Measurements from ENCODE around the gene RBBP4.
A peak's percentile ranks its signal among the peaks of the same experiment; 100 is the strongest.
"Not testable (repeated sequence)": the region's sequence is repeated elsewhere in the genome, so short reads cannot be mapped to it uniquely, and the experiment has no call there.

Gene RBBP4

GRCh38 chr1:32639489-32640075 is 11.4 kb upstream of the RBBP4 start:
- no peak for DNase-seq (ENCODE audit: low read depth in 1 of 2, low spot score in 1 of 2)

- DNase-seq (ENCODE audit: low read depth in 1 of 2, low spot score in 1 of 2) = not testable (repeated sequence)
Observed at GRCh38 chr1:32642292-32642827, 8.6 kb upstream of the RBBP4 start.

GRCh38 chr1:32644426-32644825 is 6.6 kb upstream of the RBBP4 start:
- no peak for DNase-seq (ENCODE audit: low read depth in 1 of 2, low spot score in 1 of 2)

GRCh38 chr1:32647308-32648134 is 3.5 kb upstream of the RBBP4 start:
- no peak for DNase-seq (ENCODE audit: low read depth in 1 of 2, low spot score in 1 of 2)

GRCh38 chr1:32650248-32650751 is 708 bp upstream of the RBBP4 start, which contains the start of gene ZBTB8OS:
ZBTB8OS (minus strand) TSS chr1:32650550; CDS start chr1:32650529, 21 bp downstream.
- peak; percentile 75 to 76 for DNase-seq (ENCODE audit: low read depth in 1 of 2, low spot score in 1 of 2)

- DNase-seq (ENCODE audit: low read depth in 1 of 2, low spot score in 1 of 2) = no peak
Observed at GRCh38 chr1:32651461-32652073, 559 bp downstream of the RBBP4 start.

GRCh38 chr1:32652244-32652962 is 1.4 kb downstream of the RBBP4 start:
- DNase-seq (ENCODE audit: low read depth in 1 of 2, low spot score in 1 of 2) = no peak

GRCh38 chr1:32659581-32659980 is 8.6 kb downstream of the RBBP4 start:
- no peak for DNase-seq (ENCODE audit: low read depth in 1 of 2, low spot score in 1 of 2)

- DNase-seq (ENCODE audit: low read depth in 1 of 2, low spot score in 1 of 2) = no peak
Observed at GRCh38 chr1:32665915-32666314, 14.9 kb downstream of the RBBP4 start.

GRCh38 chr1:32666901-32667566 is 16.0 kb downstream of the RBBP4 start:
- no peak for DNase-seq (ENCODE audit: low read depth in 1 of 2, low spot score in 1 of 2)

- DNase-seq (ENCODE audit: low read depth in 1 of 2, low spot score in 1 of 2) = not testable (repeated sequence)
Observed at GRCh38 chr1:32668716-32669115, 17.7 kb downstream of the RBBP4 start.

GRCh38 chr1:32676945-32677344 is 25.9 kb downstream of the RBBP4 start:
- no peak for DNase-seq (ENCODE audit: low read depth in 1 of 2, low spot score in 1 of 2)

- not testable (repeated sequence) for DNase-seq (ENCODE audit: low read depth in 1 of 2, low spot score in 1 of 2)
Observed at GRCh38 chr1:32679993-32680392, 29.0 kb downstream of the RBBP4 start.

- no peak for DNase-seq (ENCODE audit: low read depth in 1 of 2, low spot score in 1 of 2)
Observed at GRCh38 chr1:32680642-32681041, 29.6 kb downstream of the RBBP4 start.

- DNase-seq (ENCODE audit: low read depth in 1 of 2, low spot score in 1 of 2) = no peak
Observed at GRCh38 chr1:32681509-32681908, 30.5 kb downstream of the RBBP4 start.

- no peak for DNase-seq (ENCODE audit: low read depth in 1 of 2, low spot score in 1 of 2)
Observed at GRCh38 chr1:32681999-32682398, 31.0 kb downstream of the RBBP4 start.

GRCh38 chr1:32683397-32683796 is 32.4 kb downstream of the RBBP4 start:
- no peak for DNase-seq (ENCODE audit: low read depth in 1 of 2, low spot score in 1 of 2)

GRCh38 chr1:32684167-32684811 is 33.3 kb downstream of the RBBP4 start:
- DNase-seq (ENCODE audit: low read depth in 1 of 2, low spot score in 1 of 2) = no peak

- no peak for DNase-seq (ENCODE audit: low read depth in 1 of 2, low spot score in 1 of 2)
Observed at GRCh38 chr1:32685498-32685897, 34.5 kb downstream of the RBBP4 start.

- no peak for DNase-seq (ENCODE audit: low read depth in 1 of 2, low spot score in 1 of 2)
Observed at GRCh38 chr1:32686387-32686786, 35.4 kb downstream of the RBBP4 start.

All from activated T-helper 1 cell treated with anti-CD3 and anti-CD28 coated beads, Interleukin-2, amount 50 U/mL, for 16 hours (primary cell).